IMR-90 (cell line): ENCODE data around the gene CFAP90. TPM values are rescaled to one million over a fixed set of nuclear protein-coding genes. Genes with fewer than 3 reads are reported as not detected.

Experiments
- ATAC-seq: fragments of 200-7000 bp; cut with Tn5 transposase; 2 replicates; pipeline ENCODE4 v1.9.1; 2020; ENCODE audit warnings: low read depth, mild to moderate bottlenecking, moderate library complexity
- BruUV-seq: library from RNA; stranded (reverse); fragments of 400-500 nt; replicated peaks from 2 replicates; lab custom pipeline; 2021; lab: Mats Ljungman, UMichigan
- CTCF ChIA-PET: fragments of 300-600 bp; formaldehyde crosslinking; extraction: SDS; loops from one replicate; lab custom pipeline; 2021; ENCODE audit warnings: antibody characterized with exemption; lab: Yijun Ruan, JAX
- POLR2A ChIA-PET: fragments of 300-600 bp; sonication (Branson Sonifier 250); formaldehyde crosslinking; loops from one replicate; lab custom pipeline; 2022; ENCODE audit warnings: antibody characterized with exemption; ENCODE audit not compliant: unreplicated experiment; lab: Charles Lee
- DNase-seq: peaks from one replicate; pipeline ENCODE4 v3.0.0; 2013
- H2AFZ ChIP-seq: replicated peaks from 2 replicates; pipeline ENCODE3; 2013; ENCODE audit warnings: low read length, mild to moderate bottlenecking; ENCODE audit not compliant: poor library complexity
- H2AK5ac ChIP-seq: 2 replicates; pipeline ENCODE4 v1.6.1; 2013; ENCODE audit warnings: low read depth, low read length, inconsistent platforms
- H2AK9ac ChIP-seq: replicated peaks from 2 replicates; pipeline ENCODE3; 2013; ENCODE audit warnings: mild to moderate bottlenecking, low read depth, low read length, moderate library complexity; ENCODE audit not compliant: poor library complexity
- H2BK120ac ChIP-seq: 2 replicates; pipeline ENCODE4 v1.6.1; 2013; ENCODE audit warnings: low read depth, low read length, inconsistent platforms
- H2BK15ac ChIP-seq: 3 replicates; pipeline ENCODE4 v1.6.1; 2013; ENCODE audit warnings: low read depth, low read length, inconsistent platforms
- H2BK20ac ChIP-seq: 2 replicates; pipeline ENCODE4 v1.6.1; 2013; ENCODE audit warnings: low read depth, mild to moderate bottlenecking, inconsistent platforms, low read length, moderate library complexity
- H2BK5ac ChIP-seq: 2 replicates; pipeline ENCODE4 v1.6.1; 2013; ENCODE audit warnings: mild to moderate bottlenecking, low read depth, low read length, inconsistent platforms; ENCODE audit not compliant: poor library complexity, severe bottlenecking
- H3K14ac ChIP-seq: replicated peaks from 2 replicates; pipeline ENCODE4 v1.6.1; 2013; ENCODE audit warnings: low read depth, low read length, inconsistent platforms
- H3K18ac ChIP-seq: 2 replicates; pipeline ENCODE4 v1.6.1; 2013; ENCODE audit warnings: low read depth, low read length, control low read depth
- H3K23ac ChIP-seq: 2 replicates; pipeline ENCODE4 v1.6.1; 2013; ENCODE audit warnings: low read depth, low read length, inconsistent platforms
- H3K27ac ChIP-seq: 2 replicates; pipeline ENCODE4 v1.5.1; 2013; ENCODE audit warnings: mild to moderate bottlenecking, control low read depth, low read length; ENCODE audit not compliant: insufficient read depth
- H3K27me3 ChIP-seq: 2 replicates; pipeline ENCODE4 v1.6.1; 2013; ENCODE audit warnings: low read length; ENCODE audit not compliant: control insufficient read depth, insufficient read depth
- H3K36me3 ChIP-seq: 2 replicates; pipeline ENCODE4 v1.6.1; 2013; ENCODE audit warnings: low read length, mixed read lengths; ENCODE audit not compliant: control insufficient read depth, insufficient read depth
- H3K4ac ChIP-seq: 2 replicates; pipeline ENCODE4 v1.6.1; 2013; ENCODE audit warnings: low read depth, low read length, inconsistent platforms
- H3K4me1 ChIP-seq: 2 replicates; pipeline ENCODE4 v1.6.1; 2013; ENCODE audit warnings: low read length, mixed read lengths; ENCODE audit not compliant: control insufficient read depth, insufficient read depth
- H3K4me2 ChIP-seq: 2 replicates; pipeline ENCODE4 v1.6.1; 2013; ENCODE audit warnings: low read depth, mild to moderate bottlenecking, control low read depth, low read length, moderate library complexity
- H3K4me3 ChIP-seq: 2 replicates; pipeline ENCODE4 v1.5.1; 2013; ENCODE audit warnings: low read depth, mild to moderate bottlenecking, control low read depth, low read length, moderate library complexity; ENCODE audit not compliant: insufficient read depth
- H3K56ac ChIP-seq: 2 replicates; pipeline ENCODE4 v1.6.1; 2013; ENCODE audit warnings: low read length, inconsistent platforms; ENCODE audit not compliant: insufficient read depth; ENCODE audit errors: extremely low read depth
- H3K79me1 ChIP-seq, 2 experiments: 2 replicates each; pipeline ENCODE4 v1.6.1; 2013; ENCODE audit warnings: low read length in 2 of 2, inconsistent platforms in 1 of 2, low read depth in 1 of 2
- H3K9ac ChIP-seq: 2 replicates; pipeline ENCODE4 v1.6.1; 2013; ENCODE audit warnings: low read depth, low read length, control low read depth
- H3K9me1 ChIP-seq: 2 replicates; pipeline ENCODE4 v1.6.1; 2013; ENCODE audit warnings: low read length, inconsistent platforms; ENCODE audit not compliant: insufficient read depth
- H3K9me3 ChIP-seq: 2 replicates; pipeline ENCODE4 v1.6.1; 2013; ENCODE audit warnings: low read length; ENCODE audit not compliant: control insufficient read depth, insufficient read depth
- H4K20me1 ChIP-seq: 2 replicates; pipeline ENCODE4 v1.6.1; 2013; ENCODE audit warnings: low read length, inconsistent platforms; ENCODE audit not compliant: insufficient read depth
- H4K5ac ChIP-seq: 2 replicates; pipeline ENCODE4 v1.6.1; 2013; ENCODE audit warnings: mild to moderate bottlenecking, low read depth, low read length, control low read depth
- H4K8ac ChIP-seq, 2 experiments: 2 replicates each; pipeline ENCODE4 v1.6.1; 2013; ENCODE audit warnings: low read depth in 2 of 2, low read length in 2 of 2, control low read depth in 1 of 2, inconsistent platforms in 1 of 2
- H4K91ac ChIP-seq: 2 replicates; pipeline ENCODE4 v1.6.1; 2013; ENCODE audit warnings: low read depth, low read length, inconsistent platforms; ENCODE audit not compliant: insufficient read depth
- BHLHE40 ChIP-seq: fragments of 150-350 bp; IDR thresholded peaks from 2 replicates; pipeline ENCODE4 v1.6.1; 2016; ENCODE audit warnings: mild to moderate bottlenecking, low read depth, low read length
- CEBPB ChIP-seq: IDR thresholded peaks from 2 replicates; pipeline ENCODE4 v1.6.1; 2012; ENCODE audit warnings: low read depth, low read length, improper control_type of control experiment
- CHD1 ChIP-seq: IDR thresholded peaks from 2 replicates; pipeline ENCODE4 v1.6.1; 2012; ENCODE audit warnings: low read depth, low read length, improper control_type of control experiment
- CTCF ChIP-seq: conservative IDR thresholded peaks from 2 replicates; pipeline ENCODE4 v1.5.1; 2012; ENCODE audit warnings: mild to moderate bottlenecking, low read depth, low read length, improper control_type of control experiment
- ELK1 ChIP-seq: fragments of 150-350 bp; IDR thresholded peaks from 2 replicates; pipeline ENCODE4 v1.6.1; 2016; ENCODE audit warnings: low read depth, mild to moderate bottlenecking, low read length, moderate library complexity, borderline replicate concordance
- FOS ChIP-seq: fragments of 150-350 bp; IDR thresholded peaks from 2 replicates; pipeline ENCODE4 v1.6.1; 2016; ENCODE audit warnings: low read depth, low read length
- MAFK ChIP-seq: IDR thresholded peaks from 2 replicates; pipeline ENCODE4 v1.6.1; 2012; ENCODE audit warnings: low read depth, low read length, improper control_type of control experiment
- MAZ ChIP-seq: IDR thresholded peaks from 2 replicates; pipeline ENCODE4 v1.6.1; 2012; ENCODE audit warnings: low read depth, mild to moderate bottlenecking, low read length, improper control_type of control experiment, moderate library complexity, borderline replicate concordance
- MXI1 ChIP-seq: IDR thresholded peaks from 2 replicates; pipeline ENCODE4 v1.6.1; 2012; ENCODE audit warnings: low read depth, mild to moderate bottlenecking, low read length, moderate library complexity, borderline replicate concordance
- NFE2L2 ChIP-seq: fragments of 150-350 bp; IDR thresholded peaks from 2 replicates; pipeline ENCODE4 v1.6.1; 2016; ENCODE audit warnings: low read depth, mild to moderate bottlenecking, low read length
- POLR2A ChIP-seq: IDR thresholded peaks from 2 replicates; pipeline ENCODE4 v1.6.1; 2012; ENCODE audit warnings: mild to moderate bottlenecking, low read depth, low read length
- RAD21 ChIP-seq: IDR thresholded peaks from 2 replicates; pipeline ENCODE4 v1.6.1; 2012; ENCODE audit warnings: low read length, improper control_type of control experiment
- RCOR1 ChIP-seq: IDR thresholded peaks from 2 replicates; pipeline ENCODE4 v1.6.1; 2012; ENCODE audit warnings: mild to moderate bottlenecking, low read length, improper control_type of control experiment; ENCODE audit not compliant: insufficient replicate concordance
- RFX5 ChIP-seq: IDR thresholded peaks from 2 replicates; pipeline ENCODE4 v1.8.0; 2012; ENCODE audit warnings: low read depth, mild to moderate bottlenecking, low read length, moderate library complexity
- SMC3 ChIP-seq: fragments of 150-350 bp; IDR thresholded peaks from 2 replicates; pipeline ENCODE4 v1.6.1; 2016; ENCODE audit warnings: low read depth, mild to moderate bottlenecking, antibody characterized with exemption, low read length, moderate library complexity
- WGBS, 2 experiments: methylation state at CpG; one replicate each; pipeline versions ENCODE4 v1.1.5 to v1.1.7; 2013; ENCODE audit warnings: missing lambda C conversion rate in 2 of 2; ENCODE audit not compliant: insufficient read length in 1 of 2; ENCODE audit errors: extremely low coverage in 2 of 2; 5-methylcytosine and 5-hydroxymethylcytosine counted together
- dilution Hi-C: fragments of 300-500 bp; cut with HindIII; formaldehyde crosslinking; loops from one replicate; pipeline ENCODE4 v1.14.3; 2018; ENCODE audit warnings: low sequenced_read_pairs; ENCODE audit not compliant: unreplicated experiment
- in situ Hi-C: fragments of 300-500 bp; cut with MboI; formaldehyde crosslinking; loops from 3 replicates; pipeline ENCODE4 v1.14.3; 2019; ENCODE audit warnings: low sequenced_read_pairs, inconsistent platforms, mixed read lengths
- intact Hi-C: fragments of 100-400 bp; cut with micrococcal nuclease; formaldehyde crosslinking; loops from 2 replicates; pipeline ENCODE4 v1.10.0; 2022
- polyA plus RNA-seq, 3 experiments: library from polyadenylated mRNA; depleted of rRNA; stranded (reverse); fragments of >200 nt; gene quantifications; 2 replicates each; pipeline ENCODE4 v1.2.3, GENCODE V29; 2012; ENCODE audit warnings: low replicate concordance in 1 of 3
- total RNA-seq: library from RNA; depleted of rRNA; stranded (reverse); fragments of >200 nt; gene quantifications from 2 replicates; pipeline ENCODE4 v1.2.3, GENCODE V29; 2012
- TF ChIP-seq, protein P1 (sequence below): fragments of 150-350 bp; IDR thresholded peaks from 2 replicates; pipeline ENCODE4 v1.6.1; 2017; ENCODE audit warnings: mild to moderate bottlenecking, antibody characterized with exemption, low read length, low read depth

The CFAP90 gene
- total and polyA plus RNA-seq, 2 of the 4 experiments (the other 2 are of a cell fraction), result 0.09 TPM; not detected in 1

GRCh38 chr5:7787770-7788169, 63.2 kb downstream of the CFAP90 start:
- no peak overlapping the region for H4K91ac ChIP-seq
- no peak overlapping the region for H3K4me2 ChIP-seq
- no peaks in the 10 kb centered on the region for H4K20me1 ChIP-seq
- no peak overlapping the region for H2BK15ac ChIP-seq
- H2BK120ac ChIP-seq, result no peak overlapping the region
- H3K36me3 ChIP-seq, result no peaks in the 10 kb centered on the region
- no peak for DNase-seq
- no CpG with 5 or more reads among the region's 3 CpGs for WGBS, 2 experiments
- no peak overlapping the region for H2AK9ac ChIP-seq
- no peak overlapping the region for H4K8ac ChIP-seq
- H3K56ac ChIP-seq, result no peak overlapping the region
- intact Hi-C loops, result no loop called here
- H4K5ac ChIP-seq, result no peak overlapping the region
- no peak overlapping the region for H3K18ac ChIP-seq
- H3K14ac ChIP-seq, result no peak overlapping the region
- CTCF ChIA-PET, result no interaction called here
- no peaks in the 10 kb centered on the region for H3K9me3 ChIP-seq
- H3K9ac ChIP-seq, result no peak overlapping the region
- no peak overlapping the region for H2BK5ac ChIP-seq
- no peaks in the 10 kb centered on the region for H3K27me3 ChIP-seq
- dilution Hi-C loops, result no loop called here
- H3K4ac ChIP-seq, result no peak overlapping the region
- H3K4me3 ChIP-seq, result no peak overlapping the region
- no peak overlapping the region for H2BK20ac ChIP-seq
- no peaks in the 10 kb centered on the region for H3K4me1 ChIP-seq
- no peak overlapping the region for H3K23ac ChIP-seq
- no peaks in the 10 kb centered on the region for H3K9me1 ChIP-seq
- H2AK5ac ChIP-seq, result no peak overlapping the region
- BruUV-seq, result no TSS peak
- ATAC-seq, result no peak
- TF ChIP-seq MXI1, result no peak
- no peak for TF ChIP-seq CEBPB
- TF ChIP-seq RFX5, result no peak
- TF ChIP-seq RAD21, result no peak
- no peak for TF ChIP-seq CTCF
- no peak for TF ChIP-seq RCOR1
- no peak for TF ChIP-seq MAZ
- TF ChIP-seq MAFK, result no peak
- no peak for TF ChIP-seq ELK1
- no peak for TF ChIP-seq FOS
- no peak for TF ChIP-seq BHLHE40
- no peak for TF ChIP-seq CHD1
- no peak for TF ChIP-seq NFE2L2
- TF ChIP-seq SMC3, result no peak
- TF ChIP-seq POLR2A, result no peak
- TF ChIP-seq, protein P1, sequence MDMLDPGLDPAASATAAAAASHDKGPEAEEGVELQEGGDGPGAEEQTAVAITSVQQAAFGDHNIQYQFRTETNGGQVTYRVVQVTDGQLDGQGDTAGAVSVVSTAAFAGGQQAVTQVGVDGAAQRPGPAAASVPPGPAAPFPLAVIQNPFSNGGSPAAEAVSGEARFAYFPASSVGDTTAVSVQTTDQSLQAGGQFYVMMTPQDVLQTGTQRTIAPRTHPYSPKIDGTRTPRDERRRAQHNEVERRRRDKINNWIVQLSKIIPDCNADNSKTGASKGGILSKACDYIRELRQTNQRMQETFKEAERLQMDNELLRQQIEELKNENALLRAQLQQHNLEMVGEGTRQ, result no peak
- H3K27ac ChIP-seq, result no peak overlapping the region
- POLR2A ChIA-PET, result no interaction called here
- no peak overlapping the region for H2AFZ ChIP-seq
- H3K79me1 ChIP-seq, result no peaks in the 10 kb centered on the region
- in situ Hi-C loops, result no loop called here
